GM12878 (cell line): ENCODE results near the gene TBC1D1. TPM values are rescaled to one million over a fixed set of nuclear protein-coding genes. Genes with fewer than 3 reads are reported as not detected.
A peak's percentile ranks its signal among the peaks of the same experiment; 100 is the strongest.

Source experiments
- ATAC-seq: fragments of 200-7000 bp; cut with Tn5 transposase; 3 replicates; pipeline ENCODE4 v1.9.1; 2020; ENCODE audit warnings: mild to moderate bottlenecking, moderate library complexity
- BruUV-seq: library from RNA; stranded (reverse); fragments of 400-500 nt; replicated peaks from 2 replicates; lab custom pipeline; 2021; lab: Mats Ljungman, UMichigan
- CTCF ChIA-PET: fragments of 300-600 bp; sonication (Branson Sonifier 250); formaldehyde crosslinking; extraction: SDS; loops from one replicate; lab custom pipeline; 2021; ENCODE audit warnings: inconsistent platforms; lab: Yijun Ruan, JAX
- POLR2A ChIA-PET: fragments of 350-600 bp; formaldehyde crosslinking; extraction: SDS; loops from one replicate; lab custom pipeline; 2021; ENCODE audit warnings: inconsistent platforms; lab: Charles Lee
- RAD21 ChIA-PET: fragments of 300-600 bp; sonication (Branson Sonifier 250); formaldehyde crosslinking; loops from one replicate; lab custom pipeline; 2023; ENCODE audit warnings: antibody characterized with exemption; ENCODE audit not compliant: unreplicated experiment; lab: Charles Lee
- SMC1A ChIA-PET: fragments of 300-600 bp; sonication (Branson Sonifier 250); formaldehyde crosslinking; loops from one replicate; lab custom pipeline; 2023; ENCODE audit not compliant: unreplicated experiment, uncharacterized antibody; lab: Charles Lee
- DNase-seq: peaks from one replicate; pipeline ENCODE4 v3.0.0-alpha.2; 2011; ENCODE audit warnings: low read depth, low spot score
- FAIRE-seq: peaks from 3 replicates; lab custom pipeline; 2011; peaks lifted over from hg19 to GRCh38; lab: Jason Lieb, UNC
- H2AFZ ChIP-seq: 2 replicates; pipeline ENCODE4 v1.6.0; 2011; ENCODE audit warnings: low read depth, low read length, control low read depth; ENCODE audit not compliant: control insufficient read depth
- H3K27ac ChIP-seq: 2 replicates; pipeline ENCODE4 v1.5.1; 2011; ENCODE audit warnings: control low read depth; ENCODE audit not compliant: control insufficient read depth, insufficient read depth
- H3K27me3 ChIP-seq, 2 experiments: replicated peaks in 1 of 2; 2 replicates each; pipeline versions ENCODE4 v1.6.0 to v1.6.1; 2011; ENCODE audit warnings: low read length in 1 of 2; ENCODE audit not compliant: control insufficient read depth in 2 of 2, insufficient read depth in 2 of 2
- H3K36me3 ChIP-seq, 2 experiments: 2 replicates each; pipeline ENCODE4 v1.5.1; 2011; ENCODE audit warnings: low read length in 1 of 2; ENCODE audit not compliant: control insufficient read depth in 2 of 2, insufficient read depth in 2 of 2
- H3K4me1 ChIP-seq: 2 replicates; pipeline ENCODE4 v1.6.1; 2011; ENCODE audit warnings: mild to moderate bottlenecking, low read length, moderate library complexity, mixed read lengths; ENCODE audit not compliant: control insufficient read depth, insufficient read depth
- H3K4me2 ChIP-seq: 2 replicates; pipeline ENCODE4 v1.6.0; 2011; ENCODE audit warnings: control low read depth; ENCODE audit not compliant: control insufficient read depth, insufficient read depth
- H3K4me3 ChIP-seq: fragments of 200-600 bp; sonication (generic); 2 replicates; pipeline ENCODE4 v1.5.1; 2016
- H3K79me2 ChIP-seq: 2 replicates; pipeline ENCODE4 v1.6.0; 2011; ENCODE audit warnings: low read length; ENCODE audit not compliant: control insufficient read depth, insufficient read depth
- H3K9ac ChIP-seq: 2 replicates; pipeline ENCODE4 v1.8.0; 2011; ENCODE audit warnings: low read length, control low read depth, mixed read lengths; ENCODE audit not compliant: control insufficient read depth, insufficient read depth
- H3K9me3 ChIP-seq: replicated peaks from 3 replicates; pipeline ENCODE4 v1.5.1; 2011; ENCODE audit warnings: mild to moderate bottlenecking, low read length; ENCODE audit not compliant: control insufficient read depth, insufficient read depth
- H4K20me1 ChIP-seq: 2 replicates; pipeline ENCODE4 v1.6.0; 2011; ENCODE audit not compliant: control insufficient read depth, insufficient read depth
- CUX1 ChIP-seq: IDR thresholded peaks from 2 replicates; pipeline ENCODE4 v1.6.1; 2012; ENCODE audit warnings: improper control_type of control experiment, low read depth, low read length; ENCODE audit not compliant: insufficient replicate concordance
- E2F4 ChIP-seq: IDR thresholded peaks from 2 replicates; pipeline ENCODE4 v1.6.1; 2012; ENCODE audit warnings: low read depth, low read length, improper control_type of control experiment
- EGR1 ChIP-seq, 2 experiments: IDR thresholded peaks; 1 replicate in 1 of 2; 2 replicates in 1 of 2; pipeline ENCODE4 v1.6.1; 2011 to 2012; ENCODE audit warnings: low read depth in 2 of 2, low read length in 2 of 2, borderline replicate concordance in 1 of 2, mild to moderate bottlenecking in 1 of 2, moderate library complexity in 1 of 2
- HSF1 ChIP-seq: fragments of 150-350 bp; IDR thresholded peaks from 2 replicates; pipeline ENCODE4 v1.6.1; 2014; ENCODE audit warnings: mild to moderate bottlenecking, low read depth, low read length
- RBBP5 ChIP-seq: fragments of 200-600 bp; sonication (generic); conservative IDR thresholded peaks from 2 replicates; pipeline ENCODE4 v1.6.1; 2016
- TAF1 ChIP-seq: IDR thresholded peaks from 2 replicates; pipeline ENCODE4 v1.6.1; 2011; ENCODE audit warnings: mild to moderate bottlenecking, low read depth, low read length, borderline replicate concordance
- WGBS: methylation state at CpG from one replicate; pipeline ENCODE4 v1.1.6; 2016; ENCODE audit warnings: low lambda C conversion rate; ENCODE audit not compliant: insufficient replicate concordance, insufficient coverage; ENCODE audit errors: missing lambda C conversion rate; 5-methylcytosine and 5-hydroxymethylcytosine counted together
- in situ Hi-C: fragments of 300-500 bp; cut with MboI; formaldehyde crosslinking; loops from 9 replicates; pipeline ENCODE4 v1.14.3; 2018; ENCODE audit warnings: mixed read lengths
- intact Hi-C: fragments of 100-400 bp; cut with micrococcal nuclease; formaldehyde crosslinking; loops from one replicate; pipeline ENCODE4 v1.14.2; 2022; ENCODE audit not compliant: unreplicated experiment
- polyA plus RNA-seq, 11 experiments: library from polyadenylated mRNA; depleted of rRNA in 4 of 11; unstranded in 6 of 11; stranded (reverse) in 5 of 11; fragments of >200 nt; fragmentation: Nextera tagmentation in 4 of 11; fragmentation: Illumina TruSeq in 1 of 11; extraction: Ambion mirVana in 4 of 11; extraction: Trizol in 1 of 11; gene quantifications; 1 replicate in 1 of 11; 2 replicates in 10 of 11; pipeline versions ENCODE4 v1.2.1 to v1.2.3, GENCODE V29; 2011 to 2016; ENCODE audit warnings: inconsistent platforms in 2 of 11, missing spikeins in 2 of 11, low read depth in 1 of 11
- total RNA-seq, 4 experiments: library from RNA; depleted of rRNA in 3 of 4; stranded (reverse); fragments of >200 nt in 3 of 4; fragmentation: Illumina TruSeq in 1 of 4; extraction: Trizol in 1 of 4; gene quantifications; 2 replicates each; pipeline versions ENCODE4 v1.2.1 to v1.2.3, GENCODE V29; 2013 to 2021

Gene TBC1D1
- total and polyA plus RNA-seq, 10 of the 15 experiments (the other 5 are each of a cell fraction or from before 2014, with no cell fraction given): 5.3 to 102 (median 57.8) TPM

- DNase-seq: no peak
- no peak for TF ChIP-seq TAF1
- TF ChIP-seq EGR1 (IDR thresholded peaks at IDR 0.05; ENCODE audit: borderline replicate concordance in 1 of 2, low read depth in 2 of 2, low read length in 2 of 2): no peak
- TF ChIP-seq, all 136 proteins: peak for 0
- Histone ChIP-seq H2AFZ (no peak overlapping the region), H3K27ac (no peak overlapping the region), H3K36me3 (no peaks in the 10 kb centered on the region), H3K4me2 (no peak overlapping the region), H3K79me2 (no peaks in the 10 kb centered on the region), H3K4me1 (peaks cover 10% of the 10 kb centered on the region), H3K9ac (no peak overlapping the region), H3K4me3 (no peak overlapping the region), H3K9me3 (no peaks in the 10 kb centered on the region), H3K27me3 (no peaks in the 10 kb centered on the region), H4K20me1 (no peaks in the 10 kb centered on the region)
- no peak for ATAC-seq
- BruUV-seq: no TSS peak
- WGBS: 89% methylated on average over 1 of the region's 1 CpG
- FAIRE-seq: no peak
- ChIA-PET CTCF (no interaction called here), RAD21 (no interaction called here), POLR2A (no interaction called here), SMC1A (interaction anchor here (1.9 kb wide), 1 partner anchor 12 kb away, joined by 6 read pairs; no protein-coding TSS in a partner anchor)
- intact Hi-C loops: no loop called here
- in situ Hi-C loops: no loop called here
Measured at GRCh38 chr4:38157592-38157991, 266.7 kb downstream of the TBC1D1 start.

- peak overlapping the region; percentile 42 for H2AFZ ChIP-seq
- H3K9me3 ChIP-seq: no peaks in the 10 kb centered on the region
- intact Hi-C loops (loop anchor here (1.0 to 10.0 kb wide), 2 partner anchors 28 to 356 kb away; no protein-coding TSS in a partner anchor), in situ Hi-C loops (no loop called here)
- peak overlapping the region; percentile 57 for H3K27ac ChIP-seq
- peak overlapping the region; percentile 79 for H3K4me2 ChIP-seq
- FAIRE-seq (peak; percentile 88), DNase-seq (peak; percentile 69), ATAC-seq (peak; percentile 91)
- no peak overlapping the region for H3K4me3 ChIP-seq
- H3K4me1 ChIP-seq: peaks cover 10% of the 10 kb centered on the region
- ChIA-PET CTCF (interaction anchor here (0.7 to 3.8 kb wide), 13 partner anchors 8 to 621 kb away, joined by 3 to 35 read pairs (median 5); no protein-coding TSS in a partner anchor), POLR2A (interaction anchor here (0.6 to 4.3 kb wide), 8 partner anchors 10 to 622 kb away, joined by 3 to 38 read pairs (median 4); partner anchors contain the start of gene TLR10), SMC1A (interaction anchor here (0.8 to 3.8 kb wide), 20 partner anchors 8 to 884 kb away, joined by 3 to 47 read pairs (median 6); no protein-coding TSS in a partner anchor), RAD21 (interaction anchor here (0.7 to 5.4 kb wide), 14 partner anchors 9 to 622 kb away, joined by 3 to 52 read pairs (median 4); partner anchors contain the start of gene TLR10)
- no peak overlapping the region for H3K9ac ChIP-seq
- no peaks in the 10 kb centered on the region for H3K27me3 ChIP-seq
- no peaks in the 10 kb centered on the region for H4K20me1 ChIP-seq
- no TSS peak for BruUV-seq
- no peaks in the 10 kb centered on the region for H3K79me2 ChIP-seq
- no peaks in the 10 kb centered on the region for H3K36me3 ChIP-seq
- 33% methylated on average over 3 of the region's 3 CpGs for WGBS
- TF ChIP-seq RBBP5: no peak
- TF ChIP-seq CUX1: peak; percentile 99
- no peak for TF ChIP-seq E2F4
- TF ChIP-seq HSF1: no peak
Measured at GRCh38 chr4:38160487-38161207, 269.8 kb downstream of the TBC1D1 start.
